Endothelial cell of umbilical vein (primary cell): ENCODE data around the gene TMEM121B. TPM values are rescaled to one million over a fixed set of nuclear protein-coding genes. Genes with fewer than 3 reads are reported as not detected.
A peak's percentile ranks its signal among the peaks of the same experiment; 100 is the strongest.

Source experiments
- BruUV-seq: library from RNA; stranded (reverse); fragments of 400-500 nt; replicated peaks from 2 replicates; lab custom pipeline; 2021; lab: Mats Ljungman, UMichigan
- CTCF ChIA-PET: fragments of 300-600, 350-600 bp; sonication (Branson Sonifier 250); formaldehyde crosslinking; loops from one replicate; lab custom pipeline; 2021; ENCODE audit warnings: antibody characterized with exemption, inconsistent platforms; lab: Charles Lee
- POLR2A ChIA-PET: fragments of 300-600, 350-600 bp; sonication (Branson Sonifier 250); formaldehyde crosslinking; loops from one replicate; lab custom pipeline; 2021; ENCODE audit warnings: antibody characterized with exemption, inconsistent platforms; lab: Charles Lee
- DNase-seq: peaks from one replicate; pipeline ENCODE4 v3.0.0-alpha.2; 2011; ENCODE audit warnings: low read depth, low spot score
- FAIRE-seq: peaks from 2 replicates; lab custom pipeline; 2011; peaks lifted over from hg19 to GRCh38; lab: Jason Lieb, UNC
- H2AFZ ChIP-seq: 2 replicates; pipeline ENCODE4 v1.6.0; 2012; ENCODE audit warnings: low read depth, low read length, control low read depth, inconsistent platforms
- H3K27ac ChIP-seq: 2 replicates; pipeline ENCODE4 v1.5.1; 2011; ENCODE audit warnings: low read depth, mild to moderate bottlenecking, control low read depth, low read length, moderate library complexity; ENCODE audit not compliant: insufficient read depth
- H3K27me3 ChIP-seq, 2 experiments: 2 replicates each; pipeline versions ENCODE4 v1.6.0 to v1.6.1; 2011; ENCODE audit warnings: low read length in 2 of 2, mixed read lengths in 1 of 2; ENCODE audit not compliant: control insufficient read depth in 2 of 2, insufficient read depth in 2 of 2
- H3K36me3 ChIP-seq, 2 experiments: 2 replicates in 1 of 2; 3 replicates in 1 of 2; pipeline ENCODE4 v1.5.1; 2011; ENCODE audit warnings: low read length in 2 of 2, mild to moderate bottlenecking in 1 of 2, moderate library complexity in 1 of 2; ENCODE audit not compliant: control insufficient read depth in 2 of 2, insufficient read depth in 2 of 2; ENCODE audit errors: extremely low read depth in 1 of 2
- H3K4me1 ChIP-seq: 3 replicates; pipeline ENCODE4 v1.5.1; 2011; ENCODE audit warnings: mild to moderate bottlenecking, low read length; ENCODE audit not compliant: control insufficient read depth, insufficient read depth; ENCODE audit errors: extremely low read depth
- H3K4me2 ChIP-seq: 2 replicates; pipeline ENCODE4 v1.6.1; 2011; ENCODE audit warnings: low read length, control low read depth, mixed read lengths; ENCODE audit not compliant: insufficient read depth
- H3K4me3 ChIP-seq, 3 experiments: fragments of 200-600 bp in 1 of 3; sonication (generic), shearing (Covaris generic) in 1 of 3; replicated peaks in 1 of 3; 2 replicates each; pipeline ENCODE4 v1.5.1; 2011 to 2016; ENCODE audit warnings: control low read depth in 3 of 3, low read length in 3 of 3, mild to moderate bottlenecking in 2 of 3, inconsistent platforms in 1 of 3, low read depth in 1 of 3, moderate library complexity in 1 of 3; ENCODE audit not compliant: insufficient read depth in 1 of 3
- H3K79me2 ChIP-seq: 2 replicates; pipeline ENCODE4 v1.6.0; 2012; ENCODE audit warnings: low read length, inconsistent platforms; ENCODE audit not compliant: control insufficient read depth, insufficient read depth
- H3K9ac ChIP-seq: replicated peaks from 2 replicates; pipeline ENCODE3; 2011; ENCODE audit warnings: low read length, control low read depth; ENCODE audit not compliant: insufficient read depth; ENCODE audit errors: extremely low read depth
- H3K9me1 ChIP-seq: replicated peaks from 3 replicates; pipeline ENCODE4 v1.6.0; 2011; ENCODE audit warnings: mild to moderate bottlenecking, low read length; ENCODE audit not compliant: control insufficient read depth, insufficient read depth; ENCODE audit errors: extremely low read depth
- H3K9me3 ChIP-seq: replicated peaks from 2 replicates; pipeline ENCODE4 v1.5.1; 2012; ENCODE audit warnings: low read length, inconsistent platforms; ENCODE audit not compliant: control insufficient read depth, insufficient read depth
- H4K20me1 ChIP-seq: replicated peaks from 2 replicates; pipeline ENCODE3; 2011; ENCODE audit warnings: mild to moderate bottlenecking, low read length; ENCODE audit not compliant: control insufficient read depth, insufficient read depth; ENCODE audit errors: extremely low read depth
- CTCF ChIP-seq, 2 donors: IDR thresholded peaks; 1 replicate in 1 of 2; 2 replicates in 1 of 2; pipeline ENCODE4 v1.5.1; 2011; ENCODE audit warnings: low read length in 2 of 2, mild to moderate bottlenecking in 2 of 2, moderate library complexity in 2 of 2, control low read depth in 1 of 2, inconsistent platforms in 1 of 2, low read depth in 1 of 2; ENCODE audit not compliant: insufficient read depth in 1 of 2; ENCODE audit errors: extremely low read depth in 1 of 2
- EZH2 ChIP-seq: IDR thresholded peaks from 2 replicates; pipeline ENCODE4 v1.6.1; 2012; ENCODE audit warnings: borderline replicate concordance, low read depth, mild to moderate bottlenecking, moderate library complexity, low read length, inconsistent platforms; ENCODE audit not compliant: severe bottlenecking
- FOS ChIP-seq: IDR thresholded peaks from 2 replicates; pipeline ENCODE4 v1.6.1; 2011; ENCODE audit warnings: mild to moderate bottlenecking, low read length, moderate library complexity, borderline replicate concordance; ENCODE audit not compliant: insufficient read depth
- GATA2 ChIP-seq: IDR thresholded peaks from 2 replicates; pipeline ENCODE4 v1.7.0; 2011; ENCODE audit warnings: low read depth, mild to moderate bottlenecking, moderate library complexity, mixed read lengths, low read length; ENCODE audit not compliant: insufficient read length, insufficient read depth
- JUN ChIP-seq: IDR thresholded peaks from 2 replicates; pipeline ENCODE4 v1.6.1; 2011; ENCODE audit warnings: borderline replicate concordance, low read depth; ENCODE audit not compliant: insufficient read length, insufficient read depth
- MAX ChIP-seq: IDR thresholded peaks from 2 replicates; pipeline ENCODE4 v1.6.1; 2011; ENCODE audit not compliant: insufficient read depth, insufficient read length
- MYC ChIP-seq: IDR thresholded peaks from one replicate; pipeline ENCODE4 v1.6.1; 2011; ENCODE audit warnings: mild to moderate bottlenecking, low read depth, low read length
- POLR2A ChIP-seq: IDR thresholded peaks from 2 replicates; pipeline ENCODE4 v1.6.1; 2012; ENCODE audit warnings: low read depth, mild to moderate bottlenecking, control low read depth, low read length
- POLR2AphosphoS5 ChIP-seq: IDR thresholded peaks from 2 replicates; pipeline ENCODE4 v1.6.1; 2012; ENCODE audit warnings: low read depth, mild to moderate bottlenecking, control low read depth, low read length, moderate library complexity; ENCODE audit not compliant: insufficient read depth
- dilution Hi-C: fragments of 300-500 bp; cut with MboI; formaldehyde crosslinking; loops from one replicate; pipeline ENCODE4 v1.15.0; 2019; ENCODE audit warnings: low sequenced_read_pairs; ENCODE audit not compliant: extremely low pct_ligation_motif_present
- intact Hi-C: fragments of 100-400 bp; cut with micrococcal nuclease; formaldehyde crosslinking; loops from one replicate; pipeline ENCODE4 v1.10.0; 2022
- polyA plus RNA-seq, 4 experiments: library from polyadenylated mRNA; depleted of rRNA in 3 of 4; stranded (reverse) in 3 of 4; unstranded in 1 of 4; fragments of >200 nt; gene quantifications; 2 replicates each; pipeline versions ENCODE4 v1.2.1 to v1.2.3, GENCODE V29; 2011 to 2012; ENCODE audit warnings: missing spikeins in 1 of 4
- total RNA-seq: library from RNA; stranded (reverse); gene quantifications from 2 replicates; pipeline ENCODE4 v1.2.3, GENCODE V29; 2021

Gene TMEM121B
- total and polyA plus RNA-seq, 2 donors (not counting 3 experiments of a cell fraction or from before 2014, with no cell fraction given), result 0.18 to 0.33 TPM

GRCh38 chr22:17086296-17086695 lies 34.9 kb downstream of the TMEM121B start:
- Histone ChIP-seq H3K4me3 (peak overlapping the region in 1 of 3 experiments; percentile 62), H3K27ac (no peak overlapping the region), H3K27me3 (no peaks in the 10 kb centered on the region), H3K79me2 (peaks cover 18% of the 10 kb centered on the region), H4K20me1 (peaks cover 2% of the 10 kb centered on the region), H2AFZ (no peak overlapping the region), H3K4me1 (peaks cover 18% of the 10 kb centered on the region), H3K9me1 (no peaks in the 10 kb centered on the region), H3K36me3 (no peaks in the 10 kb centered on the region), H3K9me3 (no peaks in the 10 kb centered on the region), H3K9ac (no peak overlapping the region), H3K4me2 (peak overlapping the region; percentile 65)
- FAIRE-seq, result no peak
- POLR2A ChIA-PET, result no interaction called here
- intact Hi-C loops (no loop called here), dilution Hi-C loops (no loop called here)
- TF ChIP-seq POLR2AphosphoS5, result no peak
- TF ChIP-seq MAX, result no peak
- no peak for TF ChIP-seq CTCF (IDR thresholded peaks at IDR 0.05; ENCODE audit: extremely low read depth in 1 of 2, insufficient read depth in 1 of 2, low read depth in 1 of 2, low read length in 2 of 2)
- TF ChIP-seq POLR2A, result no peak
- TF ChIP-seq JUN, result no peak
- TF ChIP-seq EZH2, result no peak
- no peak for TF ChIP-seq FOS
- no peak for TF ChIP-seq MYC
- TF ChIP-seq GATA2, result no peak
- DNase-seq, result no peak
- BruUV-seq, result TSS peak; percentile 9
- CTCF ChIA-PET, result interaction anchor here (1.0 to 3.0 kb wide), 4 partner anchors 8 to 416 kb away, joined by 3 to 16 read pairs (median 4); no protein-coding TSS in a partner anchor
